Neural progenitor cell (in vitro differentiated cells): Measurements from ENCODE around the gene PROSER2.

Experiments
- CTCF ChIP-seq: fragments of 200-600 bp; sonication (generic); IDR thresholded peaks from 2 replicates; pipeline ENCODE4 v1.5.1; 2017; ENCODE audit warnings: antibody characterized with exemption, mild to moderate bottlenecking
- EZH2 ChIP-seq: fragments of 200-600 bp; sonication (generic); IDR thresholded peaks from 2 replicates; pipeline ENCODE4 v1.6.1; 2017; ENCODE audit warnings: antibody characterized with exemption, mild to moderate bottlenecking, moderate library complexity
- EZH2phosphoT487 ChIP-seq: fragments of 200-600 bp; sonication (generic); IDR thresholded peaks from 2 replicates; pipeline ENCODE4 v1.6.1; 2017; ENCODE audit warnings: antibody characterized with exemption

GRCh38 chr10:11918384-11918783 lies 95.2 kb downstream of the PROSER2 start:
- TF ChIP-seq EZH2 (no peak), CTCF (no peak), EZH2phosphoT487 (no peak)
